ENCODE results near the gene GRIK4.

GRIK4 gene

GRCh38 chr11:120795185-120795584, 283.6 kb downstream of the GRIK4 start:
- no peaks in the 10 kb centered on the region for H3K36me3 ChIP-seq (ENCODE audit: insufficient read depth, low read length)
- no peak overlapping the region for H2AFZ ChIP-seq (ENCODE audit: low read length)
- H3K4me1 ChIP-seq (ENCODE audit: insufficient read depth, low read length, severe bottlenecking), result no peaks in the 10 kb centered on the region
- no peak overlapping the region for H3K27ac ChIP-seq (ENCODE audit: low read depth, low read length, poor library complexity, severe bottlenecking)
- no peaks in the 10 kb centered on the region for H3K9me3 ChIP-seq (ENCODE audit: low read length)
- no peaks in the 10 kb centered on the region for H3K9me2 ChIP-seq (ENCODE audit: low read depth, low read length)
- H4K20me1 ChIP-seq (ENCODE audit: insufficient read depth, low read length), result no peaks in the 10 kb centered on the region
- no peaks in the 10 kb centered on the region for H3K79me2 ChIP-seq (ENCODE audit: insufficient read depth, low read length)
- H3K9ac ChIP-seq (ENCODE audit: low read length), result no peak overlapping the region
- no peaks in the 10 kb centered on the region for H3K27me3 ChIP-seq (ENCODE audit: insufficient read depth, low read length)
- H3F3A ChIP-seq (ENCODE audit: insufficient read depth, low read length), result no peaks in the 10 kb centered on the region
- no peak overlapping the region for H3K4me3 ChIP-seq (ENCODE audit: low read depth, low read length, poor library complexity, severe bottlenecking)
- no peak for TF ChIP-seq EZH2 (IDR thresholded peaks at IDR 0.05; ENCODE audit: borderline replicate concordance, low read length)
- no peak for TF ChIP-seq CTCF (IDR thresholded peaks at IDR 0.05; ENCODE audit: low read length)
- H3K4me2 ChIP-seq (ENCODE audit: low read length), result no peak overlapping the region

- Histone ChIP-seq H3K36me3 (ENCODE audit: insufficient read depth, low read length) (no peaks in the 10 kb centered on the region), H3K27me3 (ENCODE audit: insufficient read depth, low read length) (no peaks in the 10 kb centered on the region), H3F3A (ENCODE audit: insufficient read depth, low read length) (no peaks in the 10 kb centered on the region), H3K79me2 (ENCODE audit: insufficient read depth, low read length) (no peaks in the 10 kb centered on the region), H3K9me3 (ENCODE audit: low read length) (no peaks in the 10 kb centered on the region), H3K4me3 (ENCODE audit: low read depth, low read length, poor library complexity, severe bottlenecking) (no peak overlapping the region), H4K20me1 (ENCODE audit: insufficient read depth, low read length) (no peaks in the 10 kb centered on the region), H3K4me2 (ENCODE audit: low read length) (no peak overlapping the region), H3K27ac (ENCODE audit: low read depth, low read length, poor library complexity, severe bottlenecking) (no peak overlapping the region), H3K9ac (ENCODE audit: low read length) (no peak overlapping the region), H2AFZ (ENCODE audit: low read length) (no peak overlapping the region), H3K9me2 (ENCODE audit: low read depth, low read length) (no peaks in the 10 kb centered on the region), H3K4me1 (ENCODE audit: insufficient read depth, low read length, severe bottlenecking) (no peaks in the 10 kb centered on the region)
- no peak for TF ChIP-seq EZH2 (IDR thresholded peaks at IDR 0.05; ENCODE audit: borderline replicate concordance, low read length)
- TF ChIP-seq CTCF (IDR thresholded peaks at IDR 0.05; ENCODE audit: low read length), result no peak
Observed at GRCh38 chr11:120797143-120797542, 285.6 kb downstream of the GRIK4 start.

- no peaks in the 10 kb centered on the region for H3F3A ChIP-seq (ENCODE audit: insufficient read depth, low read length)
- no peak overlapping the region for H2AFZ ChIP-seq (ENCODE audit: low read length)
- no peaks in the 10 kb centered on the region for H3K4me1 ChIP-seq (ENCODE audit: insufficient read depth, low read length, severe bottlenecking)
- H3K9me2 ChIP-seq (ENCODE audit: low read depth, low read length), result no peaks in the 10 kb centered on the region
- no peaks in the 10 kb centered on the region for H4K20me1 ChIP-seq (ENCODE audit: insufficient read depth, low read length)
- TF ChIP-seq CTCF (IDR thresholded peaks at IDR 0.05; ENCODE audit: low read length) (no peak), EZH2 (IDR thresholded peaks at IDR 0.05; ENCODE audit: borderline replicate concordance, low read length) (no peak)
- no peak overlapping the region for H3K9ac ChIP-seq (ENCODE audit: low read length)
- H3K4me3 ChIP-seq (ENCODE audit: low read depth, low read length, poor library complexity, severe bottlenecking), result no peak overlapping the region
- no peak overlapping the region for H3K27ac ChIP-seq (ENCODE audit: low read depth, low read length, poor library complexity, severe bottlenecking)
- no peak overlapping the region for H3K4me2 ChIP-seq (ENCODE audit: low read length)
- H3K27me3 ChIP-seq (ENCODE audit: insufficient read depth, low read length), result no peaks in the 10 kb centered on the region
- H3K79me2 ChIP-seq (ENCODE audit: insufficient read depth, low read length), result no peaks in the 10 kb centered on the region
- H3K36me3 ChIP-seq (ENCODE audit: insufficient read depth, low read length), result no peaks in the 10 kb centered on the region
- H3K9me3 ChIP-seq (ENCODE audit: low read length), result no peaks in the 10 kb centered on the region
Observed at GRCh38 chr11:120798854-120799253, 287.3 kb downstream of the GRIK4 start.

Measured in OCI-LY1 (cell line).